ENCODE measurements around the gene HYPK.
A peak's percentile ranks its signal among the peaks of the same experiment; 100 is the strongest.
"Not testable (repeated sequence)": the region's sequence is repeated elsewhere in the genome, so short reads cannot be mapped to it uniquely, and the experiment has no call there.

The HYPK gene

DNA sequence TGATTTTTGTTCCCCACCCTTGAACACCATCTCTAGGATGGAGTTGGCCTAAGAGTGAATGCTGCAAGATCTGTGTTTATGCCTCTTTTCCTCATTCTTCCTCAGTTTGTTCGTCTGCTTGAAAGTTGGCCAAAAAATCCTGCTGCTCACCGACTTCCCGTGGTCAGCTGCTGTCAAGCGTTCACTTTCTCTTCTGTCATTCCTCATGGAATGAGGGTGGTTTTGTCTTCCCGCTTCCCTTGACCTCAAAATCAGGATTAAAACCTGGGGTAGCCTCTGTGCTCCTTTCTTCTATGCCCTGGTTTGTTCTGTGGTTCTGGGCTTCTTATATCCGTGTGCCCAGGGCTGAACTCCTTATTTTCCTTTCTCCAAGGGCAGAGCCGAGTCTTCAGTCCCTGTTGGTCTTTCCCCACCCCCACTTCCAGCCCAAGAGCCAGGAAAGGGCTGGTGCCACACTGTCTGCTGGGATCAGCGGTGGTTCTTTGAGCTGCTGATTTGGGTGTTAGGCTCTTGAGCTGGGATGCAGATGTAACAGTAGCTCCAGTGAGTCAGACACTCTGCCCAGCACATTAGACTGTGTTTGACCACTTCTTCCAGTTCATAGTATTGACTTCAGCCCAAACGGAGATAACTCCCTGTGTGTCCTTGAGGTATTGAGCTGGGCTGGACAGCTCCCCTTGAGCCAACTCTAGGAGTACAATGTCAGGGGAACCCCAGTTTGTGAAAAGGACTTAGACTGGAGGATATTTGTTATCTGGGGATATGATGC, 5.9 kb upstream of the HYPK start:
- DNase-seq: no peak

DNA sequence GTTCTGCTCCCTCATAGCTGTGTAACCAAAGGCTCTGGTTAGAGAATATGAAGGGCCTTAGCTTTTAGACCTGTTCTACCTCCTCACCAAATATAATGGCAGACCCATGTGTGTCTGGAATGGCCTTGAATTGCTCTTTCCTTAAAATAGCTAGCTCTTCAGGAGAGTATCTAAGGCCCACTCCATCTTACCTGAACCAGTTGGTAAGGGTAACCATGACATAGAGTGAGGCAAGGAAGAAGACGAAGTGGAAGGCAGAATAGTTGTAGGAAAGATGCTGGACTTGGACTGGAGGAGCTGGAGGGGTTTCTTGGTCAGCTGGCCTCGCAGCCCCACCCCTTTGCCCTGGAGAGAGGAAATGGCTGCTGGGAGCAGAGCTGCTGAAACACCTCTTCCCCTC, 5.2 kb upstream of the HYPK start:
- no peak for DNase-seq

DNA sequence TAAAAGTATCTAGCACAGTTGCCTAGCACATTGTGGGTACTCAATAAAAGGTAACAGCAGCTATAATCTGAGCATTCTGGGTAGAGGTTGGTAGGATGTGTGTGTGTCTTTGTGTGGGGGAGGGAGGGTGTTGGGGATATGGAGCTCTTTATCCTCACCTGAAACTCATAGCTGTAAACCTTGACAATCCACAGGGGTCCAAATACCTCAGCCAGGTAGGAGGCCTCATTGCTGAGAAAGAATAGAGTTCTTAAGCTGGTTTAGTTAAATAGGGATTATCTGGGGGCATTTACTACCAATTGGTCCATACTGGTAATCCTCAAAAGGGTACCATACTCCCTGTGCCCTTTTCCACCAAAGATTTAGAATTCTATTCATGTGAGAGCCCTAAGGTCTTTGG, 4.4 kb upstream of the HYPK start:
- DNase-seq: no peak

DNA sequence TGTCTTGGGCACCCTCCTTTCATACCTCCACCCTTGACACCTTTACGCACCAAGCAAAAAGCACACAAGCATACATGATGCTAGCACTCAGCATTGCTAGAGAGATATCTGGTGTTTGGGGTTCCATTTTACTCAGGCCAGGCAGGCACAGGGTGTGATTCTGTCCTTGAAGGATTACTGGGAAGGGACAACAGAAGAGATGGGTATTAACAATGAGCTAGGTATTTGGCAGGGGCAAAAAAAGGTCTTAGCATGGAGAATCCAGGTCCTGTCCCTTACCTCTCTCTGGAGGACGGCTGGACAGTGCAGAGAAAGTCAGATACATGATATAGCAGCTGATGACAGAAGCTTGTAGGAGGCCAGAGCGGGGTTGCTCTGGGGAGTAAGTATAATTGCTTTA, 3.8 kb upstream of the HYPK start:
- DNase-seq: no peak

DNA sequence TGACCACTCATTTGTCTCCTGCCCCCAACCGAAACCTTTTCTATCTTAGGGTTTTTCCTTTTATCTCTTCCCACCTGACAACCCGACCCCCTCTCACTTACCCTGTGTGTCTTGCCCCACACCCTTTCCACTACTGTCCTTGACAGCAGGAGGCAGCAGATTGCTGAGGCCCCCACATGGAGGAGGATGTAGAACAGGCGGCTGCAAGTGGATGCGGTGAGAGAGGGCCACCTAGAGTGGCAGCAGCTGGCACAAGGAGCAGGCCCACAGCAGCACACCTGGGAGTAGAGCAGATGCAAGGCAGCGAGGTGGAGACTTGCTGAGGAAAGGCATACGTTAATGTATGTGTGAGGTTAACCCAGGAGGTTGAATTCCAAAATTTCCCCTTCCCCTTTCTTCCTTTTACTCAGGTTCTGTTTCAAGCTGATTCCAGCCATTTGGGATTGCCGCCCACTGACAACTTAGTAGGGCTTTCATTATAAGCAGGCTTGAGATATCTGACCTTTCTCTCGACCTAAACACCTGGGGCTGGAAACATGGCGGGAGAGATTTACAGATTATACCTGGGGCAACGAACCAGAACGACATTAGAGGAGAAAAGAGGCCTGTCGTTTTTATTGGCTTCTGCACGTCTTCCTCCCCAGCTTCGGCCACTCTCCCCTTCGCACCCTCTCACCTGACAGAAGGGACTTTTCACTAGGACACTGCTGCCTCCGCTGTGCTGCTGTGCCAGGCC, 1.0 kb upstream of the HYPK start:
- DNase-seq: peak; percentile 19

DNA sequence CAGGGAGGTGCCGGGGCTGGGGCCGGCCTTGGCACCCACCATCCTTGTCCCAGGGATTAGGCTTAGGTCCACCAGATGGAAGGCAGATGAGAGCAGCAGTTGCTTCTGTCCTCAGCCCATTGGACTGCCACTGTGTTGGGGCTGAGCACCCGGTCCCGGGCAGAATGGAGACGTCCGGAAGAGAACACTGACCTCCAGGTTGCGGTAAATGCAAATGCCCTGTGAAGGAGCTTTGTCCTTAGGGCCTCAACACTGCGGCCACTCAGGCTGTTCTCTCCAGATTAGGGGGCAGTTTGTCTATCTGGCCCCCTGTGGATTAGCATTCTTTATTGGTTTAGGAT, 484 bp upstream of the HYPK start, which contains the start of gene SERINC4:
TSS of gene SERINC4 (minus strand) at position 276 of the 341 bp plus-strand sequence. CDS start at position 42, 234 bp downstream.
- no peak for DNase-seq

DNA sequence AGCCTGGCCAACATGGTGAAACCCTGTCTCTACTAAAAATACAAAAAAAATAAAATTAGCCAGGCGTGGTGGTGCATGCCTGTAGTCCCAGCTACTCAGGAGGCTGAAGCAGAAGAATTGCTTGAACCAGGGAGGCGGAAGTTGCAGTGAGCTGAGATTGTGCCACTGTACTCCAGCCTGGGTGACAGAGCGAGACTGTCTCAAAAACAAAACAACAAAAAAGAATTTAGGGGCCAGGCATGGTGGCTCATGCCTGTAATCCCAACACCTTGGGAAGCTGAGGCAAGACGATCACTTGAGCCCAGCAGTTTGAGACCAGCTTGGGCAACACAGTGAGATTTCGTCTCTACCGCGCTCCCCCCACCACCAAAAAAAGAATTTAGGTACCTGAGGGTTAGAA, 2.3 kb downstream of the HYPK start:
- not testable (repeated sequence) for DNase-seq

DNA sequence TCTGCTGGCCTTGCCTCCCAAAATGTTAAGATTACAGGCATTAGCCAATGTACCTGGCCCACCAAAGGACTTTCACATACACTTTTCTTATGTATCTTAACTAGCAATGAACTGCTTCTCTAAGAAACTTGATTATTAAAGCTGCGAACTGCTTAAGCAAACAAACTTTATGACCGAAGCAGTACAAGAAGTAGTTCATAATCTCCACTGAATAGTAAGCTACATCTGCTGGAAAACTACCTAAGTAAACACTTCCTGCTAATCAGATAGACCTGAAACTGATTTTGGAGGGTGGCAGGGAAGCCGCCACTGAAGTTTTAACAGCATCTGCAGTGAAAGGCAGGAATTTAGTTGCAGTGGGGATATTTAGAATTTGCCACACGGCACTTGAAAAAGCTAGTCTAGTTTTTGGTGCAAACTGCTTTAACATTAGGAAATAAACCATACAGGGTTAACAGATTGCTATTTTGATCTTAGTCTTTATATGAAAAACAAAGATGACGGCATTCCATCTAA, 8.1 kb downstream of the HYPK start:
- DNase-seq: no peak

DNA sequence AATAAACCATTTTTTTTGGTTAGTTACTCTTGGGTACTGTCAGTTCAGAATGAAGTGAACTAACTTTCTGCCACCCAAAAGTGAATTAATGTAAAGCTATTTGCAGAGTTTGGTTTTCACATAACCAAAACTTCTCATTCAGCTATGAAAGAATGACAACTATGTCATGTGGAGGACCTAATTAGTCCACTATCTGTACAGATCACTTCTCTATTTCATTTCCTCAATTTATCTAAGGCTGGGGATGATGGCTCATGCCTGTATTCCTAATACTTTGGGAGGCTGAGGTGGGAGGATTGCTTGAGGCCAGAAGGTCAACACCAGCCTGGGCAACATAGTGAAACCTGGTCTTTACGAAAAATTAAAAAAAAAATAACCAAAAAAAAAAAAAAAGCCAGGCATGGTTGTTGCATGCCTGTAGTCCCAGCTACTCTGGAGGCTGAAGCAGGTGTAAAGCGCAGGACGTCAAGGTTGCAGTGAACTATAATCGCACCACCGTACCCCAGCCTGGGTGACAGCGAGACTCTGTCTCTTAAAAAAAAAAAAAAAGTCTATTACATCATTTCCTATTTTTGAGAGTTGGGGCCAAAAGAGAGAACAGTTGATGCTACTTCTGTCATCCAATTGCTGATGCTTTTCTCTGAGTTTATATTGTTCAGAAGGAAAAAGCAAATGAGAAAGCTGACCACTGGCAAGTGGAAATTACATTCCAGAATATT, 8.7 kb downstream of the HYPK start:
- DNase-seq: no peak

DNA sequence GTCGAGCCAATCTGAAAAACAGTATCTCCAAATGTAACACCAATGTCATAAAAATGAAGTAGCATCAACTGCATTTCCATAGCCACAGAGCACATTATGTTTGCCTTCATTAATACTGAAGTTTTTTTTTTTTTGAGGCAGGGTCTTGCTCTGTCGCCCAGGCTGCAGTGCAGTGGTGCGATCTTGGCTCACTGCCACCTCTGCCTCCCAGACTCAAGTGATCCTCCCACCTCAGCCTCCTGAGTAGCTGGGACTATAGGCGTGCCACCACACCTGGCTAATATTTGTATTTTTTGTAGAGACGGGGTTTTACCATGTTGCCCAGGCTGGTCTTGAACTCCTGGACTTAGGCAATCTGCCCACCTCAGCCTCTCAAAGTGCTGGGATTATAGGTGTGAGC, 14.7 kb downstream of the HYPK start:
- not testable (repeated sequence) for DNase-seq

DNA sequence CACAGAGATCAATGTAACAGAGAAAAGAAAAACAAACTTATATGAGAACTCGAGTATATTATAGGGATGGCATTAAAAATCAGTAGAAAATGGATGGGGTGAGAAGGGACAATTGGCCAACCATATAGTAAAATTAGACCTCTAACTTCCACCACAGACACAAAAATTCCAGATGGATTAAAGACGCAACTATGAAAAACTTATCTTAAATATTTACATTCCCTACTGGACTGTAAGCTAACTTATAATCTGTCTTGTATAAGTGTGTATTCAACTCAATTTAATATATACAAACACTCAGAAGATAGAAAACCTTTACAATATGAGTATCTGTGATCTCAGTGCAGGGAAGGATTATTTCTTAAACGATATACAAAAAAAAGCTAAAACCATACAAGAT, 21.1 kb downstream of the HYPK start:
- no peak for DNase-seq

DNA sequence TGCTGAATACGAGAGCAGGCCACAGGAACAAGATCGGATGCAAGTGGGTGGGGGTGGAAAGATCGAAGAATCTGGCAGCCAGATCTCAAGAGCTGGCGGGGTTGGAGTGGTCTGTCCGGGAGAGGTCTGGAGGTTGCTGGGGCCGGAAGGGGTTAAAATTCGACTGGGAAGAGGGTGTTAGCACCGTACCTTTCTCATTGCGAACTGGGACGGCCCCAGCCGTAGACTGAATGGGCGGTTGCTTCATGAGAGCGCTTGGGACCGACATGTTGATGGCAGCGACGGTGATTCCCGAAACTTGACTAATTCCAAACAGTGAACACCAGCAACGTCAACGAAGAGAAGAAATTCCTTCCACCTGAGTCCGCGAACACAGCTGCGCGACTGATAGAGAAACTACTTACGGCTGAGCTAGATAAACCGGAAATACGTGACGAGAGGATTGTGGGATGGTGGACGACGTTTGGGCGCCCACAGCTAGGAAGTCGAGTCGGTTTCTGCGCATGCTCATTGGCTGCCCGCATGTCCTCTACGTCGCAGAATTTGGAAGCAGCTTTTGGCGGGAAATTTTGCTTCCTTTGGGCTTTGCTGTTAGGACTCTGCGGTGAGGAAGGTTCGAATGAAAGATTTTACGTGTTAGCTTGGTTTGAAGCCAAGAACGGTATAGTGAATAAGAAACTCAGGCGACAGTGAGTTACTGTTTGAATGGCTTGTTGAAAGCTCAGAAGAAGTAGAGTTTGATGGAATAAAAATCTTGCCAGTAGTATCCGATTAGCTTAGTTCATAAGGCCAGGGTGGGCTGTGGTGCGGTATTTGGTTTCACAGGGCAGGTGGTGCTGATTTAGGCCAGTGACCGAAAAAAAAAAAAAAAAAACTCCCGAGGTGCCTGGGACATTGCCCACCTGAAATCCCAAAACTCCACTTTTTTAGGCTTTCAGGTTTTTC, 24.2 kb downstream of the HYPK start, which contains the start of gene MFAP1:
TSS of gene MFAP1 (minus strand) at position 389 of the 945 bp plus-strand sequence. CDS start at position 268, 121 bp downstream.
- DNase-seq: peak; percentile 88

DNA sequence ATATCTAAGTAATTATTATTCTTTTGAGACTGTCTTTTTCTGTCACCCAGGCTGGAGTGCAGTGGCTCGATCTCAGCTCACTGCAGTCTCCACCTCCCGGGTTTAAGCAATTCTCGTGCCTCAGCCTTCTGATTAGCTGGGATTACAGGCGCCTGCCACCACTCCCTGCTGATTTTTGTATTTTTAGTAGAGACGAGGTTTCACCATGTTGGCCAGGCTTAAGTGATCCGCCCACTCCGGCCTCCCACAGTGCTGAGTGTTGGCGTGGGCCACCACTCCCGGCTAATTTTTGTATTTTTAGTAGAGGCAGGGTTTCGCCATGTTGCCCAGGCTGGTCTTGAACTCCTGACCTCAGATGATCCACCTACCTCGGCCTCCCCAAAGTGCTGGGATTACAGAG, 24.9 kb downstream of the HYPK start:
- not testable (repeated sequence) for DNase-seq

DNA sequence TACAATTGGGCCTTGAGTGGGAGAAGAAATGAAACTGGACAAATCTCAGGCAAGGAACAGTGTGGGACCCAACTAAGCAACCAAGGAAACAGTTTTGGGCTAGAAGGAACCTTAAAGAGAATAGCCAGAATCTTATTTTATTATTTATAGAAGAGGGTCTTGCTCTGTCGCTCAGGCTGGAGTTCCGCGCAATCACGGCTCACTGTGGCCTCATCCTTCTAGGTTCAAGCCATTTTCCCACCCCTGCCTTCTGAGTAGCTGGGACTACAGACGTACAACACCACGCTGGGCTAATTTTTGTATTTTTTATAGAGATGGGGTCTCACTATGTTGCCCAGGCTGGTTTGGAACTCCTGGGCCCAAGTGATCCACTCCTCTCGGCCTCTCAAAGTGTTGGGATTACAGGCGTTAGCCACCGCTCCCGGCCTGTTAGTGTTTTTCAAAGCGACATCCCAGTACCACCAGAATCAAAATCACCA, 25.7 kb downstream of the HYPK start:
- no peak for DNase-seq

DNA sequence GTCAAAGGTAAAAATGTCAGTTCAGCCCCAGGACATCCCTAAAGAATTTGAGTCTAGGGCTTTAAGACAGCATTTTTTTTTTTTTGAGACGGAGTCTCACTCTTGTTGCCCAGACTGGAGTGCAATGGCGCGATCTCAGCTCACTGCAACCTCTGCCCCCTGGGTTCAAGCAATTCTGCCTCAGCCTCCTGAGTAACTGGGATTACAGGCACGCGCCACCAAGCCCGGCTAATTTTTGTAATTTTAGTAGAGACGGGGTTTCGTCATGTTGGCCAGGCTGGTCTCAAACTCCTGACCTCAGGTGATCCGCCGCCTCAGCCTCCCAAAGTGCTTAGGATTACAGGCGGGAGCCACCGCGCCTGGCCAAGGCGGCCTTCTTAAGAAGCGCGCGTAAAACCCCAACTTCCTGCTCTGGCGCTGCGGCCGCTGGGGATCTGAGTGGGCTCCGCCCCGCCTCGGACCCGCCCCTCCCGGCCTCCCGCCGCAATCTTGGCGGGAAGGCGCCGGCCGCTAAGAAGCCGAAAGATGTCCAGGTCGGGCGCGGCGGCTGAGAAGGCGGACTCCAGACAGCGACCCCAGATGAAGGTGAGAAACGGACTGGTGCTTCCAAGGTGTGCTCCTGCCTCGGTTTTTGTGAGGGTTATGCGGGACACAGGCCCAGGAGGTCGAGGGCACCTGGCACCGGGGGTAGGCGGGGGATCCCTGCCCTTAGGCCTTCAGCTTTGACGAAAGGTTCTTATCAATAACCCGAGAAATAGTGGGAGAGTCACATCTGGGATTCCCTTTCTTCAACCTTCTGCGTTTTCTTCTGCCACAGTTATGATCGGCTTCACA, 26.3 kb downstream of the HYPK start, which contains the start of gene WDR76:
TSS of gene WDR76 (plus strand) at position 495 of the 834 bp plus-strand sequence. CDS start at position 526, 31 bp downstream.
- DNase-seq: peak; percentile 76

DNA sequence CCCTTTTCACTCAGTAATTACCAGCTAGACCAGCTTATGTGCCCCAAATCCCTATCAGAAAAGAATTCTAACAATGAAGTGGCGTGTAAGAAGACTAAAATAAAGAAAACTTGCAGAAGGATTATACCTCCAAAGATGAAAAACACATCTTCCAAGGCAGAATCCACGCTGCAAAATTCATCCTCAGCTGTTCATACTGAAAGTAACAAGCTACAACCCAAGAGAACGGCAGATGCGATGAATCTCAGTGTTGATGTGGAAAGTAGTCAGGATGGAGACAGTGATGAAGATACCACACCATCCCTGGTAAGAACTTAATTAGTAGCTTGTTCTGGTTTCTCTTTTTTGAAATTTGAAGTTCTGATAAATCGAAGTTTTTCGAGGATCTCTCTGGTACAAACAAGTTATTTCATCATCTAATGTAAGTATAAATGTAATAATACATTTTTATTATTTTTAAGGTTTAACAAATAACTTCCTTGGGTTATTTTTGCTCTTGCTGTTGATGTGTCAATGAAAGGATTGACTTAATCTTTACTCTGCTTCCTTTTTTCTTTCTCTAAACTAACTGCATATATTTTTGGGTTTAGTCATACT, 27.8 kb downstream of the HYPK start:
- DNase-seq: no peak

DNA sequence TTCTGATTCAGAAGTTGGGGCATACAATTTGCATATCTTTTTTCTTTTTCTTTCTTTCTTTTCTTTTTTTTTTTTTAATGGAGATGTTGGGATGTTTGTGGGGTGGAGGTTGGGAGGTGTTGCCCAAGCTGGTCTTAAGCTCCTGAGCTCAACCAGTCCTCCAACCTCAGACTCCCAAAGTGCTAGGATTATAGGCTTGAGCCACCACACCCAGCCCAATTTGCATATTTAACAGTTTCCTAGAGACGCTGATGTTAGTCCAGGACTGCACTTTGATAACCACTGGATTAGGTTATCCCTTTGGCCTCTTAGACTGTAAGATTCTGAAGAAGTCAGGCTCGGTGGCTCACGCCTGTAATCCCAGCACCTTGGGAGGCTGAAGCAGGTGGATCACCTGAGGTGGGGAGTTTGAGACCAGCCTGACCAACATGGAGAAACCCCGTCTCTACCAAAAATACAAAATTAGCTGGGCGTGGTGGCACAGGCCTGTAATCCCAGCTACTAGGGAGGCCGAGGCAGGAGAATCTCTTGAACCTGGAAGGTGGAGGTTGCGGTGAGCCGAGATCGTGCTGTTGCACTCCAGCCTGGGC, 29.6 kb downstream of the HYPK start:
- DNase-seq: not testable (repeated sequence)

DNA sequence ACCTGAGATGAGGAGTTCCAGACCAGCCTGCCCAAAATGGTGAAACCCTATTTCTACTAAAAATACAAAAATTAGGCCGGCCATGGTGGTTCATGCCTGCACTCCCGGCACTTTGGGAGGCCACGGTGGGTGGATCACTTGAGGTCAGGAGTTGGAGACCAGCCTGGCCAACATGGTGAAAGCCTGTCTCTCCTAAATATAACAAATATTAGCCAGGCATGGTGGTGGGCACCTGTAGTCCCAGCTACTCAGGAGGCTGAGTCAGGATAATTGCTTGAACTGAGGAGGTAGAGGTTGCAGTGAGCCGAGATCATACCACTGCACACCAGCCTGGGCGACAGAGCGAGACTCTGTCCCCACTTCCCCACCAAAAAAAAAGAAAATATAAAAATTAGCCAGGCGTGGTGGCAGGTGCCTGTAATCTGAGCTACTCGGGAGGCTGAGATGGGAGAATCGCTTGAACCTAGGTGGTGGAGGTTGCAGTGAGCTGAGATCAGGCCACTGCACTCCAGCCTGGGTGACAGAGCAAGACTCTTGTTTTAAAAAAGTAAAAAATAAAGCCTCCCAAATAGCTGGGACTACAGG, 30.4 kb downstream of the HYPK start:
- DNase-seq: not testable (repeated sequence)

DNA sequence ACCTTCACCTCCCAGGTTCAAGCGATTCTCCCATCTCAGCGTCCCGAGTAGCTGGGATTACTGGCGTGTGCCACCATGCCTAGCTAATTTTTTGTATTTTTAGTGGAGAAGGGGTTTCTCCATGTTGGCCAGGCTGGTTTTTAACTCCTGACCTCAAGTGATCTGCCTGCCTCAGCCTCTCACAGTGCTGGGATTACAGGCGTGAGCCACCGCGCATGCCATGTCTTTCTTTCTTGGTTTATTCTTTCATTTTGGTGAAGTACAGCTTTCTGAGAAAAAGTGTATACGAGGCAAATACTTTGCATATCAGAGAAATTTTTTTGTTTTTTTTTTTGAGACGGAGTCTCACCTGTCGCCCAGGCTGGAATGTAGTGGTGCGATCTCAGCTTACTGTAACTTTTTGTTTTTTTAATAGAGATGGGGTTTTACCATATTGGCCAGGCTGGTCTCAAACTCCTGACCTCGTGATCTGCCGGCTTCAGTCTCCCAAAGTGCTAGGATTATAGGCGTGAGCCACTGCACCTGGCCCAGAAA, 31.2 kb downstream of the HYPK start:
- DNase-seq: not testable (repeated sequence)

Measured in right kidney (tissue), 1 donor.